GM21737 (cell line): Measurements from ENCODE around the gene SPTBN4.
"Not testable (repeated sequence)": the region's sequence is repeated elsewhere in the genome, so short reads cannot be mapped to it uniquely, and the experiment has no call there.

ENCODE experiments used
- ATAC-seq: cut with Tn5 transposase; IDR thresholded peaks from one replicate; pipeline ENCODE4 v1.9.1; 2021; ENCODE audit warnings: mild to moderate bottlenecking, moderate library complexity; ENCODE audit not compliant: unreplicated experiment

SPTBN4 gene

DNA sequence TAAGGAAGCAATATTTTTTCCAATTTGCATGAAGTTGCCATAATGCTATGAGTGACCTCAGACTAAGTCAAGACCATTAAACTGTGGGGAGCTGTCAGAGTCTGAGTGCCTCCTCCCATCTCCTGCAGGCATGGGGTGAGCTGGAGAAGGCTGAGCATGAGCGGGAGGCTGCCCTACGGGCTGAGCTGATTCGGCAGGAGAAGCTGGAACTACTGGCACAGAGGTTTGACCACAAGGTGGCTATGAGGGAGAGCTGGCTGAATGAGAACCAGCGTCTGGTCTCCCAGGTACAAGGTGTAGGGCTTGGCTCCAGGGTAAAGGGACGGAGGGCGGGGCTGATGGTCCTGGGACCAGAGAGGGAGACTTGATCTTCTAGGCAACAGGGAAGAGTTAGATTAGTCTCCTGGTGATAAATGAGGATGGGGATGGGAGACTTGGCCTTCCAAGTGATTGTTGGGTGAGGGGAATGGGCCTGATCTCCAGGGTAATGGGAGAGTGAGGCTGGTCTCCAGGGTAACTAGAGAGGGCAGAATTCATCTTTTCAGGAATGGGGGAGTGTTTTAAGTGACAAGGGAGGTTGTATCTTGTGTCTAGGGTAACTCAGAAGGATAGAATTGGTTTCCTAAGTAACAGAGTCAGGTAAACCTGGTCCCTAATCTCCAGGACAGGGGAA is 36.0 kb downstream of the SPTBN4 start:
- ATAC-seq = no peak

DNA sequence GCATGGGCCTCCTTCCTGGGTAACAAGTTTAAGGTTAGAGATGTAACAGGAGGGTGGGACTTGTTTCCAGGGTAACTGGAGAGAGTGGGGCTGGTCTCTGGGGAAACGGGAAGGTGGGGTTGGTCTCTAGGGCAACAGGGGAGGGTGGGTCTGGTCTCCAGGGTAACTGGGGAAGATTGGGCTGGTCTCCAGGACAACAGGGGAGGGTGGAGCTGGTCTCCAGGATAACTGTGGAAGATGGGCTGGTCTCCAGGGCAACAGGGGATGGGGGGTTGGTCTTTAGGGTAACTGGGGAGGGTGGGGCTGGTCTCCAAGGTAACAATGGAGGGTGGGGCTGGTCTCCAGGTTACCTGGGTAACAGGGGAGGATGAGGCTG is 36.5 kb downstream of the SPTBN4 start:
- no peak for ATAC-seq

- no peak for ATAC-seq
Measured at GRCh38 chr19:40506099-40506498, 39.3 kb downstream of the SPTBN4 start.

DNA sequence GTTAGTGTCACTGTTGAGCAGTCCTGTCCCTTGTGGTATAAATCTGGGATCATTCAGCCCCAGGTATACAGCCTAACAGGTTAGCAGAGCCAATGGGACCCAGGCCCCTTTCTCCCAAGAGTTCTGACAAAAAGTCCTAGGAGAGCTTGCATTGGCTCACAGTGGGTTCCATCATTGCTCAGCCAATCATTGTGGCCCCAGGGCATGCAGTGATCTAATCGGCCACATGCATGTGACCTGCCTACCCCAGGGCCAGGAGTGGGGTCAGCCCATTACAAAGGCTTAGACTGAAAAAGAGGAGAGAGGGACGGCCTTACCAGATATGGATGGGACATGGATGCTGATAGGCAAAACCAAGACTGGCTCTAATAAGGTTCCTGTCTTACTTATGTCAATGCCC is 41.1 kb downstream of the SPTBN4 start:
- no peak for ATAC-seq

DNA sequence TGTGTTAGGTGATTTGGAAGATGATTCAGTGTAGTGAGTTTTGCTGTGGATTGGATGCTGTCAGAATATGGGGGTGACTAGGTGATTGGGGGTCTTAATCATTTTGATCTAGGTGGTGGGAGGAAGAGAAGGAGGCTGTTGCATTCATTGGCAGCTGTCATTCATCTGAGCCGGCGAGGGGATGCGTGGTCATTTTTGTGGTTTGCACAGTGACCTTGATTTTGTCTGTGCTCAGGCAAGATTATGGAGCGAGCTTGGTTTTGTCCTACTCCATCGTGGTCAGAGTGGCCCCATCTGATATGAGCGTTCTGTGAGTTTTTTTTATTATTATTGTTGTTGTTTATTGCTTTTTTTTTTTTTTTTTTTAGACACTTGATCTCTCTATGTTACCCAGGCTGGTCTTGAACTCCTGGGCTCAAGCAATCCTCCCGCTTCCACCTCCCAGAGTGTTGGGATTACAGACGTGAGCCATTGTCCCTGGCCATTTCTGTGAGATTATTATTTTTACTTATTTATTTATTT is 42.0 kb downstream of the SPTBN4 start:
- ATAC-seq = no peak

DNA sequence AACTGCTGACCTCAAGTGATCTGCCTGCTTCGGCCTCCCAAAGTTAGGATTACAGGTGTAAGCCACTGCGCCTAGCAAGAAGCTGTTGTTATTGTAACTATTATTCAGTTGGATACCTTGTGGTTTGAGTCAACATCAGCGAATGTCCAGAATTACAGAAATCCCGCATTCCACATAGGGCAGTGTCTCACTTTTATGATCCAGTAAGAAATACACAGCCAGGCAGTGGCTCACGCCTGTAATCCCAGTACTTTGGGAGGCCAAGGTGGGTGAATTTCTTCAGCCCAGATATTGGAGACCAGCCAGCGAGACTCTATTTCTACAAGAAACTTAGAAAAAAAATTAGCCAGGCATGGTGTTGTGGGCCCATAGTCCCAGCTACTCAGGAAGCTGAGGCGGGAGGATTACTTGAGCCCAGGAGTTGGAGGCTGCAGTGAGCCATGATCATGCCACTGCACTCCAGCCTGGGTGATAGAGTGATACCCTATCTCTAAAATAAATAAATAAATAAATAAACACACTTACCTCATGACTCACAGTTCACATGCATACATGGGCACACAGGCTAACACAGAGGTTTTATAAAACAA is 43.8 kb downstream of the SPTBN4 start:
- no peak for ATAC-seq

DNA sequence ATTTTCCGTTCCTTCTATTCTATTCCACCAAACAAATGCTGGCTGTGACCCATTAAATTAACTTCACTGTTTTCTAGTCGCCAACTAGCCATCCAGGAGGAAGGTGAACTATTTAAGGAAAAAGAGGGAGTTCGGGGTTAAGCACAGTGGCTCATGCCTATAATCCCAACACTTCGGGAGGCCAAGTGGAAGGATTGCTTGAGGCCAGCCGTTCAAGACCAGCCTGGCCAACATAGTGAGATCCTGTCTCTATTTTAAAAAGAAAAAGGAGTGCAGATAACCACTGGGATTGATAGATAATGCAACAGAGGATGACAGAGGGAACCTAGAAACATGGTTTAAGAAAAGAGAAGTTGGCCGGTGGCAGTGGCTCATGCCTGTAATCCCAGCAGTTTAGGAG is 44.7 kb downstream of the SPTBN4 start:
- ATAC-seq = no peak

- no peak for ATAC-seq
Measured at GRCh38 chr19:40512110-40512472, 45.3 kb downstream of the SPTBN4 start.

GRCh38 chr19:40512473-40513344 is 45.9 kb downstream of the SPTBN4 start:
- no peak for ATAC-seq

DNA sequence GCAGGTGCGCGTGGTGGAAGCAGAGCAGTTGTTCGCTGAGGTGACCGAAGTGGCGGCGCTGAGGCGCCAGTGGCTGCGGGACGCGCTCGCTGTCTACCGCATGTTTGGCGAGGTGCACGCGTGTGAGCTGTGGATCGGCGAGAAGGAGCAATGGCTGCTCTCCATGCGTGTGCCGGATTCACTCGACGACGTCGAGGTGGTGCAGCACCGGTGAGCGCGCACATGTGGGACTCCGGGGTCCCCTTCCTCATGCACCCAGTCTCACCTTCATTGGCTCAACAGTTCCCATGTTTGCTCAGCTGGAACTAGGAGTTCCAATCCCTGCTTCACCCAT is 46.5 kb downstream of the SPTBN4 start:
- ATAC-seq = no peak

GRCh38 chr19:40513741-40514315 is 47.0 kb downstream of the SPTBN4 start:
- ATAC-seq = no peak

- ATAC-seq = no peak
Measured at GRCh38 chr19:40517248-40517647, 50.4 kb downstream of the SPTBN4 start.

GRCh38 chr19:40519352-40520322 is 52.8 kb downstream of the SPTBN4 start:
- no peak for ATAC-seq

- no peak for ATAC-seq
Measured at GRCh38 chr19:40521276-40521675, 54.5 kb downstream of the SPTBN4 start.

GRCh38 chr19:40521900-40522299 is 55.1 kb downstream of the SPTBN4 start:
- not testable (repeated sequence) for ATAC-seq

GRCh38 chr19:40523322-40524047 is 56.7 kb downstream of the SPTBN4 start:
- ATAC-seq = no peak

DNA sequence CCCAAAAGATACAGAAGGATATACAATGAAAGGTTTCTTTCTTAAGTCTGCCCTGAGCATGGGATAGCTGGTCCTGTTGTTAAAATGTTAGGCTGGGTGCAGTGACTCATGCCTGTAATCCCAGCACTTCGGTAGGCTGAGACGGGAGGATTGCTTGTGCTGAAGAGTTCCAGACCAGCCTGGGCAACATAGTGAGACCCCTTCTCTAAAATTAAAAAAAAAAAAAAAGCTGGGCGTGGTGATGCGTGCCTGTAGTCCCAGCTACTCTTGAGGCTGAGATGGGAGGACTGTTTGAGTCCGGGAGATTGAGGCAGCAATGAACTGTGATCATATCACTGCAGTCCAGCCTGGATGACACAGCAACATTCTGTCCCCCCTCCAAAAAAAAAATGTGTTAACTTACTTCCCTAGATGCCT is 57.3 kb downstream of the SPTBN4 start:
- no peak for ATAC-seq

- ATAC-seq = no peak
Measured at GRCh38 chr19:40524655-40525054, 57.9 kb downstream of the SPTBN4 start.

- ATAC-seq = no peak
Measured at GRCh38 chr19:40525234-40526051, 58.6 kb downstream of the SPTBN4 start.
